Fibroblast of pulmonary artery (primary cell): ENCODE measurements around the gene CYB5RL.
"Not testable (repeated sequence)": the region's sequence is repeated elsewhere in the genome, so short reads cannot be mapped to it uniquely, and the experiment has no call there.

ENCODE experiments used
- DNase-seq: peaks from one replicate; pipeline ENCODE4 v3.0.0-alpha.2; 2010; ENCODE audit warnings: low read depth
- H3K4me3 ChIP-seq: replicated peaks from 2 replicates; pipeline ENCODE4 v1.5.1; 2011; ENCODE audit warnings: low read depth, mild to moderate bottlenecking, control low read depth, low read length, moderate library complexity
- TF ChIP-seq, protein P1 (sequence below): IDR thresholded peaks from 2 replicates; pipeline ENCODE4 v1.5.1; 2011; ENCODE audit warnings: mild to moderate bottlenecking, control low read depth, low read length, inconsistent platforms; ENCODE audit errors: missing control alignments

Gene CYB5RL

DNA sequence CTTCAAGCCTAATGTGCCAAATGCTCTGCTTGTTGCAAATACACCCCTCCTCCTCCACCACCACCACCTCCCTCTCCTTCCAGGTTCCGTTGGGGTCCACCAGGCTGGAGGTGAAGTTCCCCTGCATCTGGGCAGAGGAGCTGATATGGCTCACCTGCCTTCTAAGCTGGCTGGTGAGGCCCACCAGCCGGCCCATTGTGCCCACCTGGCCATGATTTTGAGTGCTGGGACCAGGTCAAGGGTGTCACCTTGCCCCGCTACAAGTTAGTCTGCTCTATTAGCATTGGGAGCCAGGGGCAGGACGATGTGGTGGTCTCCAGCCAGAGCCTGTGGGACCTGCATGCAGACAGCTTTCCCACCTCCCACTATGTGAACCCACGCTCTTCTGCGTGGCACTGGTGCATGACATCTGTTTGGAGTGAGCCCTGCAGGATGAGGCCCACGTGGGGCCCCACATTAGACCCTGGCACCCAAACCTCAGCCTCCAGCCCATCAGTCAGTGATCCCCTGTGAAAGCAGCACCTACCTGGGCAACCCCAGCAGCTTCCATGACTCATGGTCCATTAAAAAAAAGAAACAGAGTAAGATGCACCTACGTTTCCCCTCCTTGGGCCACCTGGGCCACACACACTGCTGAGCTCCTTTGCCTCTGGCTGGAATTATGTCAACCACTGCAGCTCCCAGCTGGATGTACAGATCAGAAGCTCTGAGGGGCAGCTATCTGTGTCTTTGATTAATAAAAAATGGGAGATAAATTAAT is 31.4 kb downstream of the CYB5RL start:
- H3K4me3 ChIP-seq = no peak overlapping the region
- DNase-seq = no peak
- TF ChIP-seq, protein P1, sequence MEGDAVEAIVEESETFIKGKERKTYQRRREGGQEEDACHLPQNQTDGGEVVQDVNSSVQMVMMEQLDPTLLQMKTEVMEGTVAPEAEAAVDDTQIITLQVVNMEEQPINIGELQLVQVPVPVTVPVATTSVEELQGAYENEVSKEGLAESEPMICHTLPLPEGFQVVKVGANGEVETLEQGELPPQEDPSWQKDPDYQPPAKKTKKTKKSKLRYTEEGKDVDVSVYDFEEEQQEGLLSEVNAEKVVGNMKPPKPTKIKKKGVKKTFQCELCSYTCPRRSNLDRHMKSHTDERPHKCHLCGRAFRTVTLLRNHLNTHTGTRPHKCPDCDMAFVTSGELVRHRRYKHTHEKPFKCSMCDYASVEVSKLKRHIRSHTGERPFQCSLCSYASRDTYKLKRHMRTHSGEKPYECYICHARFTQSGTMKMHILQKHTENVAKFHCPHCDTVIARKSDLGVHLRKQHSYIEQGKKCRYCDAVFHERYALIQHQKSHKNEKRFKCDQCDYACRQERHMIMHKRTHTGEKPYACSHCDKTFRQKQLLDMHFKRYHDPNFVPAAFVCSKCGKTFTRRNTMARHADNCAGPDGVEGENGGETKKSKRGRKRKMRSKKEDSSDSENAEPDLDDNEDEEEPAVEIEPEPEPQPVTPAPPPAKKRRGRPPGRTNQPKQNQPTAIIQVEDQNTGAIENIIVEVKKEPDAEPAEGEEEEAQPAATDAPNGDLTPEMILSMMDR = no peak

DNA sequence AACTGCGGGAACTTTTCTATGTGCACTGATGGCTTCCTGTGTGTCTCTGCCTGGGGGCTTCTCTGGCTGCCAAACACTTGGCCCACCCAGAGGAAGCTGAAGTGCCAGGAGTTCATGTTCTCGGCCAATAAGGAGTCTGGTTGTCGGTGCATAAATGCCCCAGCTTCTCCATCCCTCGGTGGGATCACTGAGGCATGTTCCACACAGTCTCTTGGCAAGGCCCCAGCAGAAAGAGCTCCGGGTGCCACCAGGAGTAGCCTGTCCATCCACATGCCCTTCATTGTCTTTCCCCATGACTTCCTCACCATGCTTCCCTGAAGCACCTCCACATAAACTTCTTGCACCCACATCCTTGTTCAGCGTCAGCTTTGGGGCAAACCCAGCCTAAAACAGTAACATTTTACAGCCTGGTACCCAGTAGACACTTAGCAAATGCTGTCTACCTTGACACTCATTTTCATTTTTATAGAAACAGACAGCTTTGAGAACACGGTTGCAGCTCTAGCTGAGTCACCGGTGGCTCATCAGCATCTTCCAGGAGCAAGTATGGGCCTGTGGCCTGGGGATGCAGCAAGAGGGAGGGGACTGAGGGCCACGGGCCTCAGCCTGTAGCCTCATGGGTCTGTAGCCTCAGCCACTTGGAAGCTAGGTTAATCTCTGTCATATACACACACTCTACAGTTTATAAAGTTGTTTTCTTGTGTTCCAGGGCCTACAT is 32.2 kb downstream of the CYB5RL start:
- no peak overlapping the region for H3K4me3 ChIP-seq
- DNase-seq = peak; percentile 10
- TF ChIP-seq, protein P1 = no peak

DNA sequence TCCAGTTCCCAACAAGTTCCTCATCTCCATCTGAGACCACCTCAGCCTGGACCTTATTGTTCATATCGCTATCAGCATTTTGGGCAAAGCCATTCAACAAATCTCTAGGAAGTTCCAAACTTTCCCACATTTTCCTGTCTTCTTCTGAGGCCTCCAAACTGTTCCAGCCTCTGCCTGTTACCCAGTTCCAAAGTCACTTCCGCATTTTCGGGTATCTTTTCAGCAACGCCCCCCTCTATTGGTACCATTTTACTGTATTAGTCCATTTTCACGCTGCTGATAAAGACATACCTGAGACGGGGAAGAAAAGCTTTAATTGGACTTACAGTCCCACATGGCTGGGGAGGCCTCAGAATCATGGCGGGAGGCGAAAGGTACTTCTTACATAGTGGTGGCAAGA is 33.5 kb downstream of the CYB5RL start:
- not testable (repeated sequence) for DNase-seq, H3K4me3 ChIP-seq

DNA sequence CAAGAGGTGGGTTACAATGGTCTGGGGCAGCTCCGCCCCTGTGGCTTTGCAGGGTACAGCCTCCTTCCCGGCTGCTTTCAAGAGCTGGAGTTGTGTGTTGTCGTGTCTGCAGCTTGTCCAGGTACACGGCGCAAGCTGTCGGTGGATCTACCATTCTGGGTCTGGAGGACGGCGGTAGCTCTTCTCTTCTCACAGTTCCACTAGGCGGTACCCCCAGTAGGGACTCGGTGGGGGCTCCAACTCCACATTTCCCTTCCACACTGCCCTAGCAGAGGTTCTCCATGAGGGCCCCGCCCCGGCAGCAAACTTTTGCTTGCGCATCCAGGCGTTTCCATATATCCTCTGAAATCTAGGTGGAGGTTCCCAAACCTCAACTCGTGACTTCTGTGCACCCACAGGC is 34.7 kb downstream of the CYB5RL start:
- TF ChIP-seq, protein P1 = no peak
- H3K4me3 ChIP-seq = no peak overlapping the region
- no peak for DNase-seq

DNA sequence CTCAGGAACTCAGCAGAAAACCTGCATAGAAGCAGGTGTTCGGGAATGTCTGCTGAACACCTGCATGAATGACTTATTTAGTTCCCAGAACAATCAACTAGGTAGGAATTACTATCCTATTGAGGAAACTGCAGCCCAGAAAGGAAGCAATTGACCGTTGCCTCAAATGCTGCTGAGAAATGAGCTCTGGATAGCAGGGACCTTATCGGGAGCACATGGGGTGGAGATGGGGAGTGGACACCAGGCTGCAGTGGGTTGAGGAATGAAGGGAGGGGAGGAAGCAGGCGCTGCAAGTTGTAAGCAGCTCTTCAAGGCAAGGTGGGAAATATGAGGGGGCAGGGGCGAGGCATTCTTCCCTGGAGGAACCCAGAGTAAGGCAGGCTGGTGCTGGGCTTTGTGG is 36.3 kb downstream of the CYB5RL start:
- TF ChIP-seq, protein P1 = no peak
- no peak for DNase-seq
- no peak overlapping the region for H3K4me3 ChIP-seq

DNA sequence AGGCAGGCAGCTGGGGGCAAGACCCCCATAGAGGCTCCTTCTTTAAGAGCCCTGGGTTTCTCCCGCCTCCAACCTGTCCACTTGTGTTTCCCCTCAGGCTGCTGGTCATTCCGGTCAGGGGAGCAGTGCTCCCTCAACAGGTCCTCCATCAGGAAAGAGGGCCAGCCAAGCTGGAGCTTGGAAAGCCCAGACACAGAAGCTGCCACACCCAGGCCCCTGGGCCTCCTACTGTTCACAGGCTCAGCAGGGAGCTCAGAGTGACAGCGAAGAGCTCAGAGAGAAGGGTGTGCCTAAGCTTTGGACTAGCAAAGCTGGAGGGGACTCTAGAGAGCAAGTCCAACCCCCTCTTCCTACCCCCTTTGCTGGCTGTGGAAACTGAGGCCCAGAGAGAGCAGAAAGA is 36.8 kb downstream of the CYB5RL start:
- TF ChIP-seq, protein P1 = no peak
- no peak overlapping the region for H3K4me3 ChIP-seq
- no peak for DNase-seq

DNA sequence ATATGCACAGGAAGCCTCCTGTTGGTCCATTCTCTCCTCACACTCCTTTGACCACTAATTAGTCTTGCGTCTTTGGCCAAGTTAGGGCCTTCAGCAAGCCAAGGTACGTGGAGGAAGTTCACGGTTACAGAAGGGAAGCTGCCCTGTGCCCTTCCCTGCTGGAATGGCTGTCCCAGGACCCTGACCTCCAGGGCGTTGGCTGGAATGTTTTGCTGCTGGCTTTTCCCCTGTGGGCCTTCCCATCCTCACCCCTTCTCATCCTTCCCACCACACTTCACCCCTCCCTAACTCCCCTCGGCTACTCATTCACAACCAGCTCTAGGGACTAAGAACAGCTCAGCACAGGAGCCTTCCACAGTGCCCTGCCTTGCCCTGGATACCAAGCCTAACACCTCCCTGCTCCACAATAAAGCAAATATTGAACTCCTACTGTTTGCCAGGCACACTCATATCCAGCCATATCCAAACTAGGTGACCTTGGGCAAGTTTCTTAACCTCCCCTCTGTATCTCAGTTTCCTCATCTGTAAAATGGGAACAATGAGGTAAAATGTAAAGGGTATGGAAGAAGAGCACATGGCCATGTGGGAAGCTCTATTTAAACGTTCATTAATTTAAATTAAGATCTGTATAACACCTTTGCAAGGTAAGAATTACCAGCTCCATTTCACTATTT is 38.2 kb downstream of the CYB5RL start:
- no peak for DNase-seq
- H3K4me3 ChIP-seq = no peak overlapping the region

More for the DNA sequence above, 38.2 kb downstream of the CYB5RL start:
- TF ChIP-seq, protein P1 = no peak
